GM18511 (cell line): ENCODE data around the gene UGT2B10.
"Not testable (repeated sequence)": the region's sequence is repeated elsewhere in the genome, so short reads cannot be mapped to it uniquely, and the experiment has no call there.

Experiments used
- ATAC-seq: cut with Tn5 transposase; IDR thresholded peaks from one replicate; pipeline ENCODE4 v1.9.1; 2021; ENCODE audit warnings: mild to moderate bottlenecking, moderate library complexity; ENCODE audit not compliant: unreplicated experiment

The UGT2B10 gene

DNA sequence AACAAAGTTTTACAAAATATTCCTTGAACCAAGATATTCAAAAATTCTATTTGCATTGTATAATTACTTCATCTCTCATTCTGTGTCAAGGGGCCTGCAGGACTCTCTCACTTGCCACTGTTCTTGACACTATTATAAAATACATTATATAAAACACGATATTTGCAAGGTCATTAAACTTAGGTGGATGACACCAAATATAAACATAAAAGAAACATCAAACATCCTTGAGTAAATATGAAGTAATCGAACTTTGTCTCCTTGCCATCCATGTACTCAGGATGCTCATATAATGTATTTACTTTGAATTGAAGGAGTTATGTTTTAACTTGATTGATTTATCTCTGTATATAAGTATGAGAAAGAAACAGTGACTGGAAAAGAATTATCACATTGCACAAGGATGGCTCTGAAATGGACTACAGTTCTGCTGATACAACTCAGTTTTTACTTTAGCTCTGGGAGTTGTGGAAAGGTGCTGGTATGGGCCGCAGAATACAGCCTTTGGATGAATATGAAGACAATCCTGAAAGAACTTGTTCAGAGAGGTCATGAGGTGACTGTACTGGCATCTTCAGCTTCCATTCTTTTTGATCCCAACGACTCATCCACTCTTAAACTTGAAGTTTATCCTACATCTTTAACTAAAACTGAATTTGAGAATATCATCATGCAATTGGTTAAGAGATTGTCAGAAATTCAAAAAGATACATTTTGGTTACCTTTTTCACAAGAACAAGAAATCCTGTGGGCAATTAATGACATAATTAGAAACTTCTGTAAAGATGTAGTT, at the start of gene UGT2B10:
UGT2B10 (plus strand) TSS at position 378 of the 793 bp plus-strand sequence; CDS start at position 404, 26 bp downstream.
- ATAC-seq: not testable (repeated sequence)

DNA sequence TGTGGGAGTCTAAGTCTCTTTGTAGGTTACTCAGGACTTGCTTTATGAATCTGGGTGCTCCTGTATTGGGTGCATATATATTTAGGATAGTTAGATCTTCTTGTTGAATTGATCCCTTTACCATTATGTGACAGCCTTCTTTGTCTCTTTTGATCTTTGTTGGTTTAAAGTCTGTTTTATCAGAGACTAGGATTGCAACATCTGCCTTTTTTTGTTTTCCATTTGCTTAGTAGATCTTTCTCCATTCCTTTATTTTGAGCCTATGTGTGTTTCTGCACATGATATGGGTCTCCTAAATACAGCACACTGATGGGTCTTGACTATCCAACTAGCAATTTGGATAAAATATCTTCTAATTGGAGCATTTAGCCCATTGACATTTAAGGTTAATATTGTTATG, 44.0 kb upstream of the UGT2B10 start:
- ATAC-seq: not testable (repeated sequence)

DNA sequence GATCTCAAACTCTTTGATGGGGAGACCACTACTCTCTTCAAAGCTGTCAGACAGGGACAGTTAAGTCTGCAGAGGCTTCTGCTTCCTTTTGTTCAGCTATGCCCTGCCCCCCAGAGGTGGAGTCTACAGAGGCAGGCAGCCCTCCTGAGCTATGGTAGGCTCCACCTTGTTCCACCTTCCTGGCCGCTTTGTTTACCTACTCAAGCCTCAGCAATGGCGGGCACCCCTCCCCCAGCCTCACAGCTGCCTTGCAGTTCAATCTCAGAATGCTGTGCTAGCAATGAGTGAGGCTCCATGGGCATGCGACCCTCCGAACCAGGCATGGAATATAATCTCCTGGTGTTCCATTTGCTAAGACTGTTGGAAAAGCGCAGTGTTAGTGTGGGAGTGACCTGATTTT, 42.1 kb upstream of the UGT2B10 start:
- no peak for ATAC-seq

DNA sequence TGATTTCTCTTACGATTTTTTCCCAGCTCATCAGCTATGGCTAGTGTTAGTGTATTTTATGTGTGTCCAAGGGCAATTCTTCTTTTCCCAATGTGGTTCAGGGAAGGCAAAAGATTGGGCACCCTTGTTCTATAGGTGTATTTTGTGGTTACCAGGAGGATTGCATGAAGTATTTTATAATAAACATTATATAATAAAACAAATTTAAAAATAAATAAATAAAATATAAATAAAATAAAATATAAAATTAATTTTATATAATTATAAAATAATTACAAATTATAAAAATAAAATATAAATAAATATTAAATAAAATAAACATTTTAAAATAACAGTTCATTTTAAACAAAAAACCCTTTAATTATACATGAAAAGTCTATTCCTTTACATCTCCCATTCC, 35.6 kb upstream of the UGT2B10 start:
- no peak for ATAC-seq

DNA sequence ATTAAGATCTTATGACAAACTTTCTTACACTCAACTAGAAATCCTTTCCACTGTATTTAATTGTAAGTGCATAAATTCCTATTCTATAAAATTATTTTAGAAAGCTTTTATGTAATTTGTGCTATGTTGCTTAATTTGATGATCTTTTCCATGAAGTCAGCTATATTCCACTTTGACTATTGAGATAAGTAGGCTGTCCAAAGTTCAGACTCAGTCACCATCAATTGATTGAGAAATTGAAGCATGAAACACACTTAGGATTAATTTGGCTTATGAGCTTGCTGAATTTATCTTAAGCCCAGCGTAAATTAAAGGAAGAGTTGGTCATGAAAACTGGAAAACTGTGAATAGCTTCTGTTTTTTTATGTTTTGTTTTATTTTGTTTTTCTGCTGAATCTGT, 18.7 kb upstream of the UGT2B10 start:
- ATAC-seq: no peak

DNA sequence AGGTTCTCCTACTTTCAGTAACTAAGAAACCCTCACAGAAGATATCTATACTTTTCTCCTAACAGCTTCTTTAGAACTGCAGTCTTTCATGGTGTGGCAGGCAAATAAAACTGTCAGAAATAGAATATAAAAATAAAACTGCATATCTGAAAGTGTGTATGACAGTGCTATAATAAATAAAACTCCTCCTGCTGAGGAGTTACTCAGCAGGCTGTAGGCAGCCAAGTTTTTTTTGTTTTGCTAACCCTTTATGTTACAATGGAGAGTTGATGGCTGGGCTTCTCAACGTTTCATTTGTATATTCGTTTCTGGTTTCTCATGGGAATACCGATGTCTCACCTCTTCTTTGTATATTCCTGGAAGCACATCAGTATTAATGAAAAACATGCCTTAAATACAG, 18.2 kb upstream of the UGT2B10 start:
- ATAC-seq: no peak

DNA sequence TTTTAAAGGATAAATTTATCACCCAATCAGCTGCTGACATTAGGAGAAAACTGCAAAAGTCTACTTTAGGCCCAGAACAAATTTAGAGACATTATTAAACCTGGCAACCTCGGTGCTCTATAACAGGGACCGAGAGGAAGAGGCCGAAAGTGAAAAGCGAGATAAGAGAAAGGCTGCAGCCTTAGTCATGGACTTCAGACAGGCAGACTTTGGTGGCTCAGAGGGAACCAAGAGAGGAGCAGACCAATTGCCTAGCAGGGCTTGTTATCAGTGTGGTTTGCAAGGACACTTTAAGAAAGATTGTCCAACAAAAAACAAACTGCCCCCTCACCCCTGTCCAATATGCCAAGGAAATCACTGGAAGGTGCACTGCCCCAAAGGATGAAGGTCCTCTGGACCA, 12.8 kb upstream of the UGT2B10 start:
- ATAC-seq: no peak

DNA sequence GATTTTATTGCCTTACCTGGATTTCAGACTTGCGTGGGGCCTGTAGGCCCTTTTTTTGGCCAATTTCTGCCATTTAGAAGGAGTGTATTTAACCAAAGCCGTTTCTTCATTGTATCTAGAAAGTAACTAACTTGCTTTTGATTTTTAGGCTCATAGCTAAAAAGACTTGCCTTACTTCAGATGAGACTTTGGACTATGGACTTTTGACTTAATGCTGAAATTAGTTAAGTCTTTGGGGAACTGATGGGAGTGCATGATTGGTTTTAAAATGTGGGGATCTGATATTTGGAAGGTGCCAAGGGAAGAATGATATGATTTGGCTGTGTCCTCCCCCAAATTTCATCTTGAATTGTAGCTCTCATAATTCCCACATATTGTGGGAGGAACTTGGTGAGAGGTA, 7.7 kb upstream of the UGT2B10 start:
- ATAC-seq: no peak

DNA sequence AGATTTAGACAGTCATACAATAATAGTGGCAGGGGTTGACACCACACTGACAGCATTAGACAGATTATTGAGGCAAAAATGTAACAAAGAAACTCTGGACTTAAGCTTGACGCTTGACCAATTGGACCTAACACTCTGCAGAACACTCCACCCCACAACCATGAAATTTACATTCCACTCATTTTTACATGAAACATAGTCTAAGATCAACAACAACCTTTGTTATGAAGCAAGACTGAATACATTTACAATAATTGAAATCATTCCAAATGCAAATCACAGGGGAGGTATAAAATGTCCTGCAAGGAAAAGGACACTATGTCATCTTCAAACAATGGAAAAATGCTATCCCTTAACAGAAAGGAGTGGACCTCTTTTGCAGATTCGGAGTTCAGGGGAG, 4.9 kb upstream of the UGT2B10 start:
- no peak for ATAC-seq

DNA sequence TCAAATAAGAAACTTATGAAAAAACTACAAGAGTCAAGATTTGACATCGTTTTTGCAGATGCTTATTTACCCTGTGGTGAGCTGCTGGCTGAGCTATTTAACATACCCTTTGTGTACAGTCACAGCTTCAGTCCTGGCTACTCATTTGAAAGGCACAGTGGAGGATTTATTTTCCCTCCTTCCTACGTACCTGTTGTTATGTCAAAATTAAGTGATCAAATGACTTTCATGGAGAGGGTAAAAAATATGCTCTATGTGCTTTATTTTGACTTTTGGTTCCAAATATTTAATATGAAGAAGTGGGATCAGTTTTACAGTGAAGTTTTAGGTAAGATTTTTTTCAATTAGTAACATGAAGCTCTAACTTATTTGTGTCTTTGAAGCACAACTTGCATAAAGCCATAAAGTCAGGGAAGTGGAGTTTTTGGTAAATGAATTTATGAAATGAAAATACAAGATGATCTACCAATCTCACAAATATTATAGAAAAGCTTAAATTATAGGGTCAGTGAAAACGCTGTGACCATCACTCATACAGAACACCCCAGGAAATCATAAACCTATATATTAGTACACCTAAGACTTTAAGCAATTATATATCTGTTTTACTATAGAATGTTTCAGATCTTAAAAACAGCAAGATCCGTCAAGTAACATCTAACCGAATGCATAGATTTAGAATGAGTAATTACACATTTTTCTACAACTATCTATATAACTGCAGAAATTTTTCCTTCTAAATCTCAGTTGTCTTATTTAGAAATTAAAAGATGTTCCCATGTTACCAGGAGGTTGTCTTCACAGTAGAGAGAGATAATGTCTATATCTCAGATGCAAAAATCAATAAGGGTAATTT, 844 bp downstream of the UGT2B10 start:
- ATAC-seq: not testable (repeated sequence)

DNA sequence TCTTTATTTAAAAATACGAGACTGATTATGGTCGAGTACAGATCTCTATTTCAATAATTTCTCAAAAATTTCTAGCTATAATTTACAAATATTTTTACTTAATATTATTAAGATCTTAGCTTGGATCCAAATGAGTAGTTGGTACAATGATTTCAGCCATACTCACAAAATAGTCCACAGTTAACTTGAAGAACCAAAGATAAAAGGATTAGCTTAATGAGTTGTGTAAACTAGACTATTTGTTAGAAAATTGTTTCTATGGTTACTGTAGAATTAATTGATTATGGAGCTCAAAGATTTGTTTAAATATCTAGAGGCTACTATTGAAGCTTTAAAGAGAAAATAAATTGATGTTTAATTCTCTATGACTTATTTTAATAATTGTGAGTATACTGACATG, 1.6 kb downstream of the UGT2B10 start:
- ATAC-seq: no peak

DNA sequence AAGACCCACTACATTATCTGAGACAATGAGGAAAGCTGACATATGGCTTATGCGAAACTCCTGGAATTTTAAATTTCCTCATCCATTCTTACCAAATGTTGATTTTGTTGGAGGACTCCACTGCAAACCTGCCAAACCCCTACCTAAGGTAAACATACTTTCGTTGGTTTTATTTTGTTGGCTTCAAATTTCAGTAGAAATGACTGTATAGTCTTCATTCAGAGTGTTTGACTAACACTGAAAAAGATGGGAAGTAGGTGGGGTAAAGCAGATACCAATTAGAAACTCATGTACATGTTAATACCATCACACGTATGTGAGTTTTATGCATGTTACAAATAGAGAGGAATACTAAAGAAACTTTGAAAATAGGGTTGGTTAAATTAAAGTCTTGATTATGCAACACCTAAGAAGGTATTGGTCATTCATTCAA, 2.3 kb downstream of the UGT2B10 start:
- not testable (repeated sequence) for ATAC-seq

DNA sequence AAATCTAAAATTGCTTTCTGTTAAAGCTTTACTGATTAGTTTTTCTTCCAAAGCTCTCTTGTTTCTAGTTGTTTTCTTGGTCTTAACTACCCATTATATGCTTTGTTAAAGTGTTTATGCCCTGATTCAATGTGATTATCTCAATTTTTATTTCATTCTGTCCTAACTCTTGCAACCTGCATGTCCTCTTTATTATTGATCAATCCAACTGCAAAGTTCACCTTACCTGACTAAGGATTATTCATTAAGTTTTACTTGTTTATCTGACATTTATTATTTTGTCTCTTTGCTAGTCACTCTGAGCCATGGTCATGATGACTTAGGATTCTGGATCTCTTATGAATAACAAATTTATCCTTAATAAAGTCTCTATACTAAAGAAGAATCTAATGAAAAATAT, 15.8 kb downstream of the UGT2B10 start:
- ATAC-seq: no peak

DNA sequence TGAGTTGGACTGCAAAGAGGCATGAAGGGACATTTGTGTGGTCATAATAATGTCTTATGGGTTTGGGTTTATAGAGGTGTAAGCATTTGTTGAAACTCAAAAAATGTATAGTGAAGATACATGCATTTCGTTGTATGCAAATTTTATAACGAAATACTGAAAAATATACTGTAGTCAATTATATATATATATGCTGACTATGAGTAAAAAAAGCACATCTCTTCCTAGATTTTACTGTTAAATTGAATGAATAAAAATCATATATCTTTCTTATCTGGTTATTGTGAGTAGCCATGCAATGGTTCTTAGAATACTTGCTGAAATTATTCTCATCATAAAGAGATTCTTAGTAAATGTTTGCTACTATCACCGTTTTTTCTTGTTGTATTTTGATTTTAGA, 34.5 kb downstream of the UGT2B10 start:
- ATAC-seq: no peak

DNA sequence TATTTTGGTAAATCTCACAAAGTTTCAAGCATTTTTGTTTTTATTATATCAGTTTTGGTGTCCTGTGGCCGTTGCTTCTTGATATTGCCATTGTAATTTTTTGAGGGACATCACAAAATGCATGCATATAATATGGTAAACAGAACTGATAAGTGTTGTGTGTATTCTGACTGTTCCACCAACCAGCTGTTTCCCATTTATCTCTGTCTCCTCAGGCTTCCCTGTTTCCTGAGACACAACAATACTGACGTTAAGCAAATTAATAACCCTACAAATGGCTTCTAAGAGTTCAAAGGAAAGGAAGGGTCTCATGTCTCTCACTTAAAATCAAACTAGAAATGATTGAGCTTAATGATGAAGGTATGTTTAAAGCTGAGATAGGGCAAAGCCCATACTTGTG, 40.0 kb downstream of the UGT2B10 start:
- ATAC-seq: no peak

DNA sequence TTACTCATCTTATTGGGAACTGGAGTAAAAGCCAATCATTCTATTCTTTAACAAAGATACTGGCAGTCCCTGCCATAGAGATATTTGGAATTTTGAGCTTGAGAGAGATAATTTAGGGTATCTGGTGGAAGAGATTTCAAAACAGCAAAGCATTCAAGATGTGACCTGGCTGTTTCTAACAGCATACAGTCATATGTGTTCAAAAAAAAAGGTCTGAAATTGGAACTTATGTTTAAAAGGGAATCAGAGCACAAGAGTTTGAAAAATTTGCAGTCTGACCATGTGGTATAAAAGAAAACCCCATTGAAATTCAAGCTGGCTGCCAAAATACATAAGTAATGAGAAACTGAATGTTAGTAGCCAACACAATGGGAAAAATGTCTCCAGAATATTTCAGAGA, 42.2 kb downstream of the UGT2B10 start:
- no peak for ATAC-seq

DNA sequence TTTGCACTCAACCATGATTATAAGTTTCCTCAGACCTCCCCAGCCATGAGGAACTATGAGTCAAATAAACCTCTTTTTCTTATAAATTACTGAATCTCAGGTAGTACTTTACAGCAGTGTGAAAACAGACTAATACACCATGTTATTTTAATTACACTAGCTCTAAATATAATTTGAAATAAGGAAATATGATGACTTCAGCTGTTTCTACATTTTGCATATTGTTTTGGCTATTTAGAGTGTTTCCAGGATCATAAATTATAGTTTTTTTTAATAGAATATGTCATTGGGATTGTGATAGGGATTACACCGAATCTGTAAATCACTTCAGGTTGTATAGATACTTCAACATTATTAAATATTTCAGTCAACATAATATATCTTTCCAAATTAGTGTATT, 43.9 kb downstream of the UGT2B10 start:
- ATAC-seq: no peak

DNA sequence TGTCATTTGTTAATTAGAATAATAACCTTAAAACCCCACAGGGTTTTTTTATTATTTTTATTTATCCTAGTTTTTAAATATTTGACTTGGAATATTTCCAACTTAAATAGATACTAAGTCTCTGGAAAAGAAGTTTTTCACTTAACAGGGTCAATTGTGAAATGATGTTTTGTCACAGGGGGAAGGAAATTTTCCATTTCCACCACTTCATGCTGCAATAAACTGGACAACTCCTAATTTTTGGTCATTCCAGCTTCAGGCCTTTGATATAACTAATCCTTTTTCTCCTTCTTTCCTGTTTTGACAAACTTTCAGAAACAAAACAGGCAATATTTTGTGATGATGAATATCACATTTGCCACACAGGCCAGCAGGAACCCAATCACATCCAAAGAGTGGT, 45.3 kb downstream of the UGT2B10 start:
- no peak for ATAC-seq

DNA sequence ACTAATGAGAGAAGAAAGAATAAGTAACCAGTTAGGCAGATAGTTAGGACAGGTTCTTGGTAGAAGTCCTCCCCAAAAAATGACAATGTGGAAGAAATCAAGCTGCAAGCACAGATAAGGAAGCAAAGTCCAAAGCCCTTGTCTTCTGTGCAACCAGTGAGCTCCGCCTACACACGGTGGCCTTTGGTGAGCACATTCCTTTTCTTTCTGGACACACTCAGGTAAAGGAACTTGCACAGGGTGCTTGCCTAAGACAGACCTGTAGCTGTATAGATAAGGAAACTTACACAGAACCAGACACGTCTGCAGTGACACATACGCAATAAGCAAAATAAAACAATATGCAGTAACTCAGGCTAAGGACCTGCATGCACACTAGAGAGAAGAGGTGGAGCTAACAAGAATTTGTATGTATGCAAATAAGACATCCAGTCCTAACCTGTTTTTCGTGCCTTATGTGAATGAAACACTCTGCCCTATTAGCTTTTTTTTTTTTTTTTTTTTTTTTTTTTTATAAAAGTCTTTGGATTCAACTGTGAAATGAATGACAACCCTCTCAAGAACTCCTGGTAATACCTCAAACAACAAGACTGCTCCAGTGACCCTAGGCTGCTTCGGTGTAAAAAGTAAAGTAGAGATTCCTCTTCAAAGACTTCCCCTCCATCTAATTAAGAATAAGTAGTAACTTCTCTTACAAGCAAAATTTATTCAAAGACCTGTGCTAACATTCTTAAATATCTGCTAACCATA, 48.8 kb downstream of the UGT2B10 start:
- no peak for ATAC-seq

DNA sequence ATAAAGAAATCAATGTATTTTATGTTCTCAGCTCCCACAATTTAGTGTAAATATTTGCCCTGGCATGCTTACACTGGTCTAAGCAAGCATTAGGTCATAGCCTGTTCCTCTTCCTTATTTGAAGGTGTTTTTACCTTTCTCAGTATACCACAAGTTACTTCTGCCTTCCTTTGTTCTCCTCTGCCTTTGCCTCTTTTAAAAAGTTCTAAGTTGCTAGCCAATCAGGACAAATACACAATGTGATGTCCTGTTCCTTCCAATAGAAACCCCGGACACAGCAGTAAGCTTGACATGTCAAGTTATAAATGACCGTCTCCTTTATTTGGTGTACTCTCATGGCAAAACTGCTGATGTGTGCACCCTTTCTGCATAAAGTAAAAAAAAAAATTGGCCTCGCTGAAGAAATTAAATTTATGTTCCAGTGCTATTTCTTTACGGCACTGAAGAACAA, 49.4 kb downstream of the UGT2B10 start:
- no peak for ATAC-seq

DNA sequence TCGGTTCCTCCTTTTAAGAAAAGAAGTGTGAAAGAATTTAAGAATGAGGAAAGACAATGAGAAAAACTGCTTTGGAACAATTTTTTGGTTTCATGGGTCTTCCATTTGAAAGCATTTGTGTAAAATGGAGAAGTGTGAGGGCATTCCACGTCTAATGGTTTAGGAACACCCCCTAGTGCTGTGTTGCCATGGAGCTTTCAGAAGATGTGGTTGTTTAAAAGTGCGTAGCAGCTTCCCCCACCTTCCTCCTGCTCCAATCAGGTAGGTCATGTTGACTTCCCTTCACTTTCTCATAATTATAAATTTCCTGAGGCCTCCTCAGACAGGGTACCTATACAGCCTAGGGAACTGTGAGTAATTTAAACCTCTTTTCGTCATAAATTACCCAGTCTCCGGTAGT, 50.0 kb downstream of the UGT2B10 start:
- ATAC-seq: no peak
